Glomerular visceral epithelial cell (primary cell): ENCODE results near the gene PKLR.
"Not testable (repeated sequence)": the region's sequence is repeated elsewhere in the genome, so short reads cannot be mapped to it uniquely, and the experiment has no call there.

Source experiments
- DNase-seq: peaks from one replicate; pipeline ENCODE4 v3.0.0-alpha.2; 2016; ENCODE audit errors: extremely low spot score

PKLR gene

GRCh38 chr1:155318082-155318481 is 16.8 kb upstream of the PKLR start:
- no peak for DNase-seq

GRCh38 chr1:155316922-155317321 is 15.7 kb upstream of the PKLR start:
- no peak for DNase-seq

DNA sequence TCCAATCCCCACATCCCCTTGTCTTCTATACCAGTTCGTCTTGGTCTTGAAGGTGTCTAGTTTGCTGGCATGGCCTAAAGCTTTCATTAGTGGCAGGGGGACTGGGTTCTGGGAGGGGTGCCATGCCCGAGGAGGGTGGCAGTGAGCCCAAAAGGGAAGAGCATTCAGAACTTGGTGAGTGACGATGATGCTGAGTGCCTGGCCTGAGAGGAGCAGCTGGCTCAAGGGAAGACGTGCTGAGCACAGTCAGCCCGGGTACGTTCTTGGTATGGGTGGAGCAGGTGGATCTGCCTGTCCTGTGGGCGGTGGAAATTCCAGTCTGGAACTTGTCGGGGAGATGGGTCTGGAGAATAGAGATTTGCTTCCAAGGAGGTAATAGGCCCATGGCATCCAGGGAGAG is 12.0 kb upstream of the PKLR start:
- no peak for DNase-seq

DNA sequence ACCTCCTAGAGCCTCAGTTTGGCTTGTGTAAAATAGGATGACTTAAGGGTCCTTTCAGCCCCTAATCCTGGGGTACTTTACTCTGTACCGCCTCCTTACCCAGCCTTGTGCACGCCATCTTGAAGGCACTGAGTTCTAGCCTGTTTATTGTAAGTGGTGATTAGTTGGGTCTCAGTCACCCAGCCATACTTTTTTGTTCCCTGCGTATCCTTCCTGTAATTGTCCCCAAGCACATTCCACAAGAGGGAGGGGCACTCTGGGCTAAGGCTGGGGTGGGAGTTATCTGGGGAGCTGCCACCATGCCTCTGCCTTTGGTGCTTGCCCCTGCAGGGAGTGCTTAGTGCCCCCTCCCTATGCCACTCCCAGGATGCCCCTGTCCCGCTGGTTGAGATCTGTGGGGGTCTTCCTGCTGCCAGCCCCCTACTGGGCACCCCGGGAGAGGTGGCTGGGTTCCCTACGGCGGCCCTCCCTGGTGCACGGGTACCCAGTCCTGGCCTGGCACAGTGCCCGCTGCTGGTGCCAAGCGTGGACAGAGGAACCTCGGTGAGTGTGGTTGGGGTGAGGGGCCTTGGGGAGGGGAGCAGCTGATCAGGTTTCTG is 8.3 kb upstream of the PKLR start:
- DNase-seq, result peak; percentile 32

GRCh38 chr1:155308493-155309422 is 7.5 kb upstream of the PKLR start, which contains the start of gene FDPS:
Gene FDPS (plus strand): TSS chr1:155308866. CDS start chr1:155309790, 924 bp downstream.
- DNase-seq, result peak; percentile 99

DNA sequence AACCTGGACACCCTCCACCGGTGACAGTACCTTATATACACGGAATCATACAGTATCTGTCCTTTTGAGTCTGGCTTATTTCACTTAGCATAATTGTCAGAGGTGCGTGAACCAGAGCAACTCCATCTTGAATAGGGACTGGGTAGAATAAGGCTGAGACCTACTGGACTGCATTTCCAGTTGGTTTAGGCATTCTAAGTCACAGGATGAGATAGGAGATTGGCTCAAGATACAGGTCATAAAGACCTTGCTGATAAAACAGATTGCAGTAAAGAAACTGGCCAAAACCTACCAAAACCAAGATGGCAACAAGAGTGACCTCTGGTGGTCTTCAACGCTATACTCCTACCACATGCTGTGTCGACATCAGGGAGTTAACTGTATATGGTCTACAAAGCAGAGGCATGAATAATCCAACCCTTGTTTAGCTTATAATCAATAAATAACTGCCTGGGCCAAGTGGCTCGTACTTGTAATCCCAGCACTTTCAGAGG is 6.1 kb upstream of the PKLR start:
- DNase-seq, result peak; percentile 48

- peak; percentile 24 for DNase-seq
Measured at GRCh38 chr1:155305881-155306391, 4.7 kb upstream of the PKLR start.

DNA sequence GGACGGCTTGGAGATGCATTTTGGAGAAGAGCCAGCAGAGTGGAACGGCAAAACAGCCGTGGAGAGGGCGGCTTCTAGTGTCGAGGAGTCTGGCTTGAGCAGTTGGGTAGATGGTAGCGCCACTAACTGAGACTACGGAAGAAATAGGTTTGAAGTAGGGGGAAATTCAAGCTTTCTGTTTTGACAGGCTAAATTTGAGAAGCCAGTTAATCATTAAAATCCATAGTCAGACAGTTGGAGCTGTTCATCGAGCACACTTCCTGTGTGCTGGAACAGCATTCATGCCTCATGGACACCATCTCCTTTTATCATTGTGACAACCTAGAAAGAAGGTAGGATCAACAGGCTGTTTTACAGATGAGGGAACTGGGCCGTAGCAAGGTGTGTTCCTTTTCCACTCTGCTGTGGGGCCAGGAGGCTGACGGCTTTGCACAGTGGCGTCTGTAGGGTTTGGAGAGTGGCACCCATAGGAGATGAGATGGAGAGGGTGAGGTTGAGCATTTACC is 3.4 kb upstream of the PKLR start:
- DNase-seq, result peak; percentile 66

DNA sequence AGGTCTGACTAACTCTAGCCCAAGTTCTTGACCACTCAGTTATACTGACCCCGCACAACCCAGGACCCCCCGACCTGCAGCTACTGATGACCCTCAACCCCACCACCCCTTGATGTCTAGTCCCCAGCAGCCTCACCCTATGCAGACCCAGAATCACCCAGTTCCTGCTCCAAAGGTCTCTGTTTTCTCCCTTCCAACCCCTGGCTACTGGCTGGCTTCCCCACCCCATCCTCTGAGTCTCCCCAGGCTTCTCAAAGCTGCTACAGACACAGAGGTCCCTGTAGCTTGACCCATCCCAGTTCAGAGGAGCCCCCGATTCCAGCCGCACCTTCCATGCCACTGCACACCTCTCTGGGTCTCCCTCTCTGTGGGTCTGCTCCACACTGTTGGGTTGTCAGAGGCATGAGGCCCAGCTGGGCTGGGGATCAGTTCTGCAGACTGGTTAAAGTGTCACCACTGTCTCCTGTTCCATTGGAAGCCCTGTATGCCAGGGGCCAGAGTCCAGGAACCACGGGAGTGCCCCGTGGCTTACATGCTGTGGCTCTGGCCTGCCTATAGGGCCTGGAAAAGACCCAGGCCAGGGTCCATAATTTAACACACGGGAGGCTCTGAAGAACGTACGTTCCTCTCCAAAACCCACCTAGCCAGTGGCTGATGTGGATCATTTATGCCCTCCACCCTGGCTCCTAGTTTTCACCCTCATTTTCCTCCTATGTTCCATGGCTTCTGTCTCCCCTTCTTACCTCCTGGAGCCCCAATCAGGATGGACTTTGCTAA is 497 bp downstream of the PKLR start:
- DNase-seq, result no peak

DNA sequence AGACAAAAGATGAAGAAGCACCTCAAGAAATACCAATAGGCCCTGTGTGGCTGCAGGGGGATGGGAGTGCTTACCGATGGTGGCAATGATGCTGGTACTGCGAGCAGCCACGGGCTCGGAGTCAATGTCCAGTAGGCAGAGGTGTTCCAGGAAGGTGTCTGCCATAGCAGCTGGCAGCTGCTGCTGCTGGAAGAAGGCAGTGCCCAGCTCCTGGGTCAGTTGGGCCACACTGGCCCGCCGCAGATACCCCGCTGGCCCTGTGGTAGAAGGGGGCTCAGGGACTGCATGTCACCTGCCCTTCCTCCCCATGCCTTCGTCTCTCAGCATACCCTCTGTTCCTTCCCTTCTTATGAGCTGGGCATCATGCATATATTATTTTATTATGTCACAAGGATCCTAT is 1.2 kb downstream of the PKLR start:
- no peak for DNase-seq

- DNase-seq, result no peak
Measured at GRCh38 chr1:155297384-155297783, 3.9 kb downstream of the PKLR start.

GRCh38 chr1:155296661-155297060 is 4.6 kb downstream of the PKLR start:
- DNase-seq, result no peak

GRCh38 chr1:155295942-155296267 is 5.3 kb downstream of the PKLR start:
- no peak for DNase-seq

DNA sequence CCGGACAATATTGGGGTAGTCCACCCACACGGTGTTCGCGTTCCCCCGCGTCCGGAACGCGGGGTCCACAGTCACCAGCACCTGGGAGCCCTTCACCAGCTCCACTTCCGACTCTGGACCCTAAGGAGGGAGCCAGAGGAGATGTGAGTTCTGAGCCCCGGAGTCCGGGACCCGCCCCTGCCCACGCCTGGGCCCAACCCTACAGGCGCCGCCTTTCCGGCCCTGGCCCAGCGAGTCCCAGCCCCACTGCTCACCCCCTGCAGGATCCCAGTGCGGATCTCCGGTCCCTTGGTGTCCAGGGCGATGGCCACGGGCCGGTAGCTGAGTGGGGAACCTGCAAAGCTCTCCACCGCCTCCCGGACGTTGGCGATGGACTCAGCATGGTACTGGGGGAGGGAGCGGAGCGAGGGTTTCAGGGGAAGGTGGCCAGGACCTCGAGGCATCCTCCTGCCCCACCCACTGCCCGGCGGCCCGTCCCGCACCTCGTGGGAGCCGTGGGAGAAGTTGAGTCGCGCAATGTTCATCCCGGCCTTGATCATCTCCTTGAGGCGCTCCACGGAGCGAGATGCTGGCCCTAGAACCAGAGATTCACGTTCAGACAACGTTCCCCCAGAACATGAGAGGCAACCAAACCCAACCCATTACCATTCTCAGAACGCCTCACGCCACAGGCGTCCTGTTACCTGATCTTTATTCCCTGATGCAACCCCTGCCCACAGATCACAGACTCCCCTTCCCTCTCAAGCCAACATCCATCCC is 5.9 kb downstream of the PKLR start:
- DNase-seq, result no peak

DNA sequence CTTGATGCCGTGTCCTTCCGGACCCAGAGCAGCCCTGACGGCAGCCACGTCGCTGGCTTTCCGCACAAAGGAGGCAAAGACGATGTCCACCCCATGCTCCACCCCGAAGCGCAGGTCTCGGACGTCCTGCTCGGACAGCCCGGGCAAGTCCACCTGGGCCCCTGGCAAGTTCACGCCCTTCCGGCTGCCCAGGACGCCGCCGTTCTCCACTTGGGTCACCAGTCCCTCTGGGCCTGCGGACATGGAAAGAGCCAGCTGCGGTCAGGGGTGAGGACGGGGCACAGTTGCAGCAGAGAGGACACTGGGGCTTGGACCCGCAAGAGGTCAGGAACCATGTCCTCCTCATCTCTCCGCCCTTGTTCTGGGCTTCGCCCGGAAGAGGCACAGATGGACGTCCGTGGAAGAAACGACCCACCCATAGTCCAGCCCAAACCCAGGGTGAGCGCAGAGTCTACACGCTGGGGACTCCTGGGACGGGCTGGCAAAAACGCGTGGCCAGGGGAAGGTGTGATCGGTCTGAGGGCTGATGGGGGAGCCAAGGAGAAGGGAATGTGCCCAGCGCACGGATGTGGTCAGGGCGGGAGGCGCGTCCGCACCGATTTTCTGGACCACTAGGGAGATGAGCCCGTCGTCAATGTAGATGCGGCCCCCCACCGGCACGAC is 6.6 kb downstream of the PKLR start:
- DNase-seq, result no peak

- DNase-seq, result no peak
Measured at GRCh38 chr1:155293086-155293749, 8.0 kb downstream of the PKLR start.

DNA sequence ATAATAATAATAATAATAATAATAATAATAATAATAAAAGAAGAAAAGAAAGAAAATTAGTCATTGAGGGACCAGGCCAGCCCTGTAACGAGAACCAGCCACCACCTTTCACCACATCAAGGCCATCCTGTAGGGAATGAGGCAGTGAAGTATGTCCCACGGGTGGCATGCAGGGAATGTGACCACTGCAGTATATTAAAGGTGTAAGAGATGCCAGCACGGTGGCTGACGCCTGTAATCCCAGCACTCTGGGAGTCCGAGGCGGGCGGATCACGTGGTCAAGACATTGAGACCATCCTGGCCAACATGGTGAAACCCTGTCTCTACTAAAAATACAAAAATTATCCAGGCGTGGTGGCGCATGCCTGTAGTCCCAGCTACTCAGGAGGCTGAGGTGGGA is 10.2 kb downstream of the PKLR start:
- not testable (repeated sequence) for DNase-seq

DNA sequence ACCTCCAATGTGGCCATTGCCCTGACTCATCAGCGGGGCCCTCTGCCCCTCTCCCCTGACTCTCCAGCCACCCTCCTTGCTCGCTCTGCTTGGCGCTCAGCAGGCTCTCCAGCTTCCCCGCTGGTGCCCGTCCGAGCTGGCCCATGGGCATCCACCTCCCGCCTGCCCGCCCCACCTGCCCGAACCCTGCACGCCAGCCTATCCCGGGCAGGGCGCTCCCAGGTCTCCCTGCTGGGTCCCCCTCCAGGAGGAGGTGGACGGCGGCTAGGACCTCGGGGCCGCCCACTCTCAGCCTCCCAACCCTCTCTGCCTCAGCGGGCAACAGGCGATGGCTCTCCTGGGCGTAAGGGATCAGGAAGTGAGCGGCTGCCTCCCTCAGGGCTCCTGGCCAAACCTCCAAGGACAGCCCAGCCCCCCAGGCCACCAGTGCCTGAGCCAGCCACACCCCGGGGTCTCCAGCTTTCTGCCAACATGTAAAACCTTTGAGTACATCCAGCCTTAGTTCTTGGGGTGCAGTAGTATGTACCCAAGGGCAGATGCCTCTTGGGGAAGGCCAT is 13.2 kb downstream of the PKLR start:
- no peak for DNase-seq

DNA sequence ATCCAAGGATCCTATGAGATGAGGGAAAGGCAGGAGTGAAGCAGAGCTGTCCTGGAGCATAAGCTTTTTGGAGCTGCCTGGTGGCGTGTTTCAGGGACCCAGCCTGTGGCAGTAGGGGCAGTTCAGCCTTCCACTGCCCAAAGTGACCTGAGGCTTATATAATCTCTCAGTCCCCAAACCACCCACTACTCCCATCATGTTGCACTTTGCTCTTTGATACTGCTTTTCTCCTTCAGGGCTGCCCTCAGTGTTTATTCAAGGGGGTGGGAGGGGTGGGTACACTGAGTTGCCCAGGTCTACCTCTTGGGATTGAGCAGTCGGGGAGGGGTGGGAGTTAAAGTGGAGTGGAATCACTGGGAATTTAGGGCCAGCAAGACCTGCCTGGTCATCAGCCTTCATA is 14.7 kb downstream of the PKLR start:
- DNase-seq, result no peak

GRCh38 chr1:155285631-155286044 is 15.6 kb downstream of the PKLR start:
- no peak for DNase-seq
